Trophoblast cell (in vitro differentiated cells and primary cell): ENCODE results near the gene STAT5A.
"Not testable (repeated sequence)": the region's sequence is repeated elsewhere in the genome, so short reads cannot be mapped to it uniquely, and the experiment has no call there.

Experiments
- DNase-seq, 2 donors: peaks; one replicate each; pipeline ENCODE4 v3.0.0-alpha.2; 2016
- H2AFZ ChIP-seq: 2 replicates; pipeline ENCODE4 v1.6.1; 2013; ENCODE audit warnings: low read length, moderate library complexity, mild to moderate bottlenecking; ENCODE audit not compliant: insufficient read depth, poor library complexity
- H2AK5ac ChIP-seq: 2 replicates; pipeline ENCODE4 v1.6.1; 2013; ENCODE audit warnings: mild to moderate bottlenecking, low read length
- H2BK120ac ChIP-seq: 2 replicates; pipeline ENCODE4 v1.6.1; 2013; ENCODE audit warnings: low read length, mild to moderate bottlenecking, moderate library complexity; ENCODE audit not compliant: insufficient read depth, poor library complexity
- H2BK12ac ChIP-seq: 2 replicates; pipeline ENCODE4 v1.6.1; 2013; ENCODE audit warnings: mild to moderate bottlenecking, low read length, moderate library complexity
- H2BK5ac ChIP-seq: 2 replicates; pipeline ENCODE4 v1.6.1; 2013; ENCODE audit warnings: low read length, low read depth, moderate library complexity, mild to moderate bottlenecking; ENCODE audit not compliant: poor library complexity
- H3K14ac ChIP-seq: 2 replicates; pipeline ENCODE4 v1.6.1; 2013; ENCODE audit warnings: mild to moderate bottlenecking, low read length
- H3K18ac ChIP-seq: 2 replicates; pipeline ENCODE4 v1.6.1; 2013; ENCODE audit warnings: mild to moderate bottlenecking, low read length
- H3K23ac ChIP-seq: 2 replicates; pipeline ENCODE4 v1.6.1; 2013; ENCODE audit warnings: low read length
- H3K27ac ChIP-seq: 2 replicates; pipeline ENCODE4 v1.5.1; 2013; ENCODE audit warnings: low read depth, mild to moderate bottlenecking, inconsistent platforms, low read length, moderate library complexity
- H3K27me3 ChIP-seq: 2 replicates; pipeline ENCODE4 v1.6.1; 2013; ENCODE audit warnings: inconsistent platforms, mild to moderate bottlenecking, low read length, moderate library complexity; ENCODE audit not compliant: insufficient read depth
- H3K36me3 ChIP-seq, 2 experiments: 1 replicate in 1 of 2; 2 replicates in 1 of 2; pipeline ENCODE4 v1.6.1; 2013; ENCODE audit warnings: low read length in 2 of 2, mild to moderate bottlenecking in 2 of 2, moderate library complexity in 1 of 2; ENCODE audit not compliant: insufficient read depth in 2 of 2, control insufficient read depth in 1 of 2
- H3K4ac ChIP-seq: 2 replicates; pipeline ENCODE4 v1.6.1; 2013; ENCODE audit warnings: low read depth, mild to moderate bottlenecking, low read length, moderate library complexity
- H3K4me1 ChIP-seq, 2 experiments: 1 replicate in 1 of 2; 2 replicates in 1 of 2; pipeline ENCODE4 v1.6.1; 2013; ENCODE audit warnings: low read length in 2 of 2, mild to moderate bottlenecking in 2 of 2, moderate library complexity in 1 of 2; ENCODE audit not compliant: insufficient read depth in 2 of 2, control insufficient read depth in 1 of 2
- H3K4me2 ChIP-seq: 2 replicates; pipeline ENCODE4 v1.6.1; 2013; ENCODE audit warnings: inconsistent platforms, mild to moderate bottlenecking, low read length, moderate library complexity
- H3K4me3 ChIP-seq: 2 replicates; pipeline ENCODE4 v1.5.1; 2013; ENCODE audit warnings: mild to moderate bottlenecking, low read depth, low read length, inconsistent platforms
- H3K79me1 ChIP-seq: one replicate; pipeline ENCODE4 v1.6.1; 2013; ENCODE audit warnings: low read length
- H3K79me2 ChIP-seq: 2 replicates; pipeline ENCODE4 v1.6.1; 2013; ENCODE audit warnings: low read length, mild to moderate bottlenecking; ENCODE audit not compliant: control insufficient read depth, insufficient read depth, poor library complexity
- H3K9ac ChIP-seq: 2 replicates; pipeline ENCODE4 v1.6.1; 2013; ENCODE audit warnings: mild to moderate bottlenecking, low read length
- H3K9me3 ChIP-seq: 2 replicates; pipeline ENCODE4 v1.6.1; 2013; ENCODE audit warnings: low read depth, mild to moderate bottlenecking, control low read depth, inconsistent platforms, low read length; ENCODE audit not compliant: insufficient read depth
- H4K12ac ChIP-seq: 2 replicates; pipeline ENCODE4 v1.6.1; 2013; ENCODE audit warnings: low read depth, mild to moderate bottlenecking, low read length, moderate library complexity
- H4K8ac ChIP-seq: 2 replicates; pipeline ENCODE4 v1.6.1; 2013; ENCODE audit warnings: low read depth, mild to moderate bottlenecking, low read length, moderate library complexity
- H4K91ac ChIP-seq: one replicate; pipeline ENCODE4 v1.6.1; 2013; ENCODE audit warnings: low read depth, mild to moderate bottlenecking, low read length, moderate library complexity
- WGBS: extraction: QIAGEN DNeasy Blood & Tissue Kit; methylation state at CpG from one replicate; pipeline ENCODE4 v1.1.7; 2013; ENCODE audit warnings: missing lambda C conversion rate; ENCODE audit not compliant: insufficient read length, insufficient coverage; ENCODE audit errors: extremely low coverage; 5-methylcytosine and 5-hydroxymethylcytosine counted together

STAT5A gene

DNA sequence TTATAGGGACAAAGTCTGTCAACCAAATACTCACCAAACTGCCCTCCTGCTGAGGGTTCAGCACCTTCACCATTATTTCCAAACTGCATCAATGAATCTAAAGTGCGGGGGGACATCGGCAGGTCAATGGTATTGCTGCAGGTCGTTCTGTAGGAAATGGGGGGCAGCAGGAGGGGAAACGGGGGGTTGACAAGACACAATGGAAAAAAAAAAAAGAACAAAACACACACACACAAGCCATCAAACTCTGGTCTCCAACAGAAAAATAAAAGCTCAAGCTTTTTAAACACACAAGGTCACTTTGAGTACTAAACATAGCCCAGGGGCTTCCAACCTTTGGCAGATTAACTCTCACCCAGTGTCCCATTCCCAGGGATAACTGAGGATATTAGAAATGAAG is 28.5 kb downstream of the STAT5A start:
- no peak overlapping the region for H3K4me2 ChIP-seq
- no peaks in the 10 kb centered on the region for H3K79me1 ChIP-seq
- H4K8ac ChIP-seq: no peak overlapping the region
- H3K36me3 ChIP-seq: peaks cover 9 to 19% of the 10 kb centered on the region in 2 experiments
- no peak overlapping the region for H2AK5ac ChIP-seq
- H3K4ac ChIP-seq: no peak overlapping the region
- H4K12ac ChIP-seq: no peak overlapping the region
- DNase-seq: no peak
- H2AFZ ChIP-seq: no peak overlapping the region
- WGBS: no CpG with 5 or more reads among the region's 4 CpGs
- H2BK120ac ChIP-seq: no peak overlapping the region
- H3K9me3 ChIP-seq: peaks cover 2% of the 10 kb centered on the region
- H3K27ac ChIP-seq: no peak overlapping the region
- no peak overlapping the region for H3K9ac ChIP-seq
- no peak overlapping the region for H3K4me3 ChIP-seq
- H3K14ac ChIP-seq: no peak overlapping the region
- no peak overlapping the region for H2BK5ac ChIP-seq
- no peak overlapping the region for H4K91ac ChIP-seq
- H3K23ac ChIP-seq: no peak overlapping the region
- no peak overlapping the region for H2BK12ac ChIP-seq
- no peak overlapping the region for H3K18ac ChIP-seq
- H3K27me3 ChIP-seq: no peaks in the 10 kb centered on the region
- peaks cover 7 to 18% of the 10 kb centered on the region in 2 experiments for H3K4me1 ChIP-seq
- H3K79me2 ChIP-seq: no peaks in the 10 kb centered on the region

- Histone ChIP-seq H3K27ac (no peak overlapping the region), H4K91ac (no peak overlapping the region), H2BK120ac (no peak overlapping the region), H3K14ac (no peak overlapping the region), H3K79me1 (no peaks in the 10 kb centered on the region), H2BK12ac (no peak overlapping the region), H3K9ac (no peak overlapping the region), H3K4me2 (no peak overlapping the region), H2AFZ (no peak overlapping the region), H4K8ac (no peak overlapping the region), H3K79me2 (no peaks in the 10 kb centered on the region), H2AK5ac (no peak overlapping the region), H3K4ac (no peak overlapping the region), H4K12ac (no peak overlapping the region), H3K27me3 (no peaks in the 10 kb centered on the region), H3K23ac (no peak overlapping the region), H3K4me1 (peaks cover under 1 to 12% of the 10 kb centered on the region in 2 experiments), H2BK5ac (no peak overlapping the region), H3K18ac (no peak overlapping the region), H3K4me3 (no peak overlapping the region), H3K9me3 (peaks cover 2% of the 10 kb centered on the region), H3K36me3 (peaks cover 9 to 24% of the 10 kb centered on the region in 2 experiments)
- no CpG with 5 or more reads among the region's 5 CpGs for WGBS
- no peak for DNase-seq
Observed at GRCh38 chr17:42317266-42317845, 29.1 kb downstream of the STAT5A start.

DNA sequence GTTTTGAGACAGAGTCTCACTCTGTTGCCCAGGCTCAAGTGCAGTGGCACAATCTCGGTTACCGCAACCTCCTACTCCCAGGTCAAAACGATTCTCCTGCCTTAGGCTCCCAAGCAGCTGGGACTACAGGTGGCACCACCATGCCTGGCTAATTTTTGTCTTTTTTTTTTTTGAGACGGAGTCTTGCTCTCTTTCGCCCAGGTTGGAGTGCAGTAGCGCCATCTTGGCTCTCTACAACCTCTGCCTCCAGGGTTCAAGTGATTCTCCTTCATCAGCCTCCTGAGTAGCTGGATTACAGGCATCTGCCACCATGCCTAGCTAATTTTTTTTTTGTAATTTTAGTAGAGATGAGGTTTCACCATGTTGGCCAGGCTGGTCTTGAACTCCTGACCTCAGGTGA is 29.7 kb downstream of the STAT5A start:
- not testable (repeated sequence) for H2AK5ac ChIP-seq, H3K79me1 ChIP-seq, H3K14ac ChIP-seq, H3K9me3 ChIP-seq, H3K79me2 ChIP-seq, H3K9ac ChIP-seq, H3K4me3 ChIP-seq, DNase-seq, H3K23ac ChIP-seq, H2BK12ac ChIP-seq, H3K27ac ChIP-seq, H3K18ac ChIP-seq, H2BK5ac ChIP-seq, H2BK120ac ChIP-seq, H3K4me1 ChIP-seq, H3K4me2 ChIP-seq, H3K27me3 ChIP-seq, H2AFZ ChIP-seq, H4K8ac ChIP-seq, H4K91ac ChIP-seq, H4K12ac ChIP-seq, H3K4ac ChIP-seq
- peaks cover 10 to 25% of the 10 kb centered on the region in 2 experiments for H3K36me3 ChIP-seq
- WGBS: no CpG with 5 or more reads among the region's 6 CpGs

- Histone ChIP-seq H3K9ac (no peak overlapping the region), H3K4ac (no peak overlapping the region), H2AFZ (no peak overlapping the region), H2AK5ac (no peak overlapping the region), H3K27me3 (no peaks in the 10 kb centered on the region), H4K12ac (no peak overlapping the region), H3K4me1 (peaks cover 3 to 8% of the 10 kb centered on the region in 2 experiments), H3K14ac (no peak overlapping the region), H2BK5ac (no peak overlapping the region), H2BK120ac (no peak overlapping the region), H3K18ac (no peak overlapping the region), H3K4me2 (no peak overlapping the region), H2BK12ac (no peak overlapping the region), H4K91ac (no peak overlapping the region), H3K23ac (no peak overlapping the region), H3K9me3 (no peaks in the 10 kb centered on the region), H3K36me3 (peaks cover 13 to 30% of the 10 kb centered on the region in 2 experiments), H3K27ac (no peak overlapping the region), H4K8ac (no peak overlapping the region), H3K4me3 (no peak overlapping the region), H3K79me1 (no peaks in the 10 kb centered on the region), H3K79me2 (no peaks in the 10 kb centered on the region)
- WGBS: no CpG with 5 or more reads among the region's 4 CpGs
- DNase-seq: no peak
Observed at GRCh38 chr17:42321555-42321954, 33.3 kb downstream of the STAT5A start.
